ENCODE results near the gene ATF5.
"Not testable (repeated sequence)": the region's sequence is repeated elsewhere in the genome, so short reads cannot be mapped to it uniquely, and the experiment has no call there.

ATF5 gene

DNA sequence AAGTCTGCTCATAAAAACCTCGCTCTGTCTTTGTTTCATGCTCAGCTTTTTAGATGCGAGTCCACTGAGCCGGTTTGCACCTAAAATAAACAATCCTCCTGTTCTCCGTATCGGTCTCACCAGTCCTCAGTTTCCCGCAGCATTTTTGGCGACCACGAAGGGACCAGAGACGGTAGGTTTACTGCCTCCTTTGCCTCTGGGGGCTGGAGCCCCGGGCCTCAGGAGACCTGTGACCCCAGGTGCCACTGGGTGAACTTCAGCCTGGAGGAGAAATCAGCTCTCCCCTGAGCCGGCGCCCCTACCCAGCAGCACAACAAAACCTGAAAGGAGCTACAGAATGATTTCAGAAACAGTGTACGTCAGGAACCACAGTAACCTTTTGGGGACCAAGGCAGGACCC lies 23.9 kb downstream of the ATF5 start:
- H3K27ac Mint-ChIP-seq: peak overlapping the region in 1 of 2 donors; percentile 86
- no peak overlapping the region for H3K4me3 Mint-ChIP-seq
- H3K27me3 Mint-ChIP-seq: peaks cover 41 to 62% of the 10 kb centered on the region in 2 donors
- ATAC-seq (replicated peaks) (no peak), DNase-seq (no peak)
- H3K4me1 Mint-ChIP-seq (ENCODE audit: low read depth in 2 of 2): peaks cover 0 to 5% of the 10 kb centered on the region in 2 donors
- no peaks in the 10 kb centered on the region for H3K36me3 Mint-ChIP-seq (ENCODE audit: insufficient read depth)
- H3K9me3 Mint-ChIP-seq: no peaks in the 10 kb centered on the region

DNA sequence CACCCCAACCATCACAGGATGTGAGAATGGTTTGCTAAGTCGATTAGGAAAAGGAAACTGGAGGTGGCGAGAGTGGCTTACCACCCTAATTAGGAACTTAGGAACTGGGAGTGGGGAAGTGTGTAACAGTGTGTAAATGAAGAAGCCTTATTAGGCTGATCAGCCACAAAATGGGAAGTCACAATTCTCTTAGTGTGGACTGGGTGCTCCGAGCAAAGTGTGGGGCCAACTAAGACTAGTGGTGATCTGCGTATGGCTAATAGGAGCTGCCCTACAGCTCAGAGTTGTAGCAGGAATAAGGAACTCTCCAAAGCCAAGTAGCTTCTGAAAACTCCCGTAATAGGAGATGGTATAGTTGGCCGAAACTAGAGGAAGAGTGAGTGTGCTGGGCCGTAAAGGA lies 24.4 kb downstream of the ATF5 start:
- H3K27me3 Mint-ChIP-seq: peaks cover 39 to 67% of the 10 kb centered on the region in 2 donors
- H3K27ac Mint-ChIP-seq: peak overlapping the region in 1 of 2 donors; percentile 86
- no peaks in the 10 kb centered on the region for H3K9me3 Mint-ChIP-seq
- H3K36me3 Mint-ChIP-seq (ENCODE audit: insufficient read depth): no peaks in the 10 kb centered on the region
- peaks cover 0 to 5% of the 10 kb centered on the region in 2 donors for H3K4me1 Mint-ChIP-seq (ENCODE audit: low read depth in 2 of 2)
- H3K4me3 Mint-ChIP-seq: no peak overlapping the region
- ATAC-seq (replicated peaks) (no peak), DNase-seq (no peak)

DNA sequence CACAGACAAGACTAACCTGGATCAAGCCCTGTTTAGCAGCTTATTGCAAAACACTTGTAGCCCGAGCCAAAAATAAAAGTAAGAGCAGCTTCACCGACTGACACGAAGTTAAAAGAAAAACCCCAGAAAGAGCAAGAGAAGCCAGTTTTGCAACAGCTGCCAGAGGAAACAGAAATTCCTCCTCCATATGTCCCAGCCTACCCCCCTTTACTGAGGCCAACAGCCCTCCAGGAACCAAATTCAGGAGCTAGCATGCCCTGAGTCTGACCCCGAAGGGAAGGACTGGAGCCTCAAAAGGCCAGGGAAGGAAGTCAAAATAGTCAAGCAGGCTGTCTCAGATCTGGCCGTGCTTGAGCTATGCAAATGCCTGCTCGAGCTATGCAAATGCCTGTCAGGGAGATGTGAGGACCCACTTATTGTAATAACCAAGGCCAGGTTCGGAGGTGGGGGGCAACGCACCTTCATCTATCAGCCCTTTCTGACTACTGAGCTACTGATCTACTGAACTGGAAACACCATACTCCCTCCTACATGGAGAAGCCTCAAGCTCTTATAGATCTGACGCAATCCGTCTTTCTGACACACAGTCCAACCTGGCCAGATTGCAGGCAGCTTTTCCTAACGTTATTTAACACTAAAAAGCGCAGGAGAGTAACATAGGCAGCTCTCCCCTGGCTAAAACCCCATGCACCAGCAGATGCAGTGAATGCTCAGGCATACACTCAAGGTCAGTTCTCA lies 25.3 kb downstream of the ATF5 start:
- Mint-ChIP-seq H3K9me3 (no peaks in the 10 kb centered on the region), H3K4me3 (no peak overlapping the region), H3K27me3 (peaks cover 39 to 65% of the 10 kb centered on the region in 2 donors), H3K27ac (no peak overlapping the region), H3K4me1 (ENCODE audit: low read depth in 2 of 2) (peaks cover 0 to 5% of the 10 kb centered on the region in 2 donors), H3K36me3 (ENCODE audit: insufficient read depth) (no peaks in the 10 kb centered on the region)
- no peak for ATAC-seq (replicated peaks)
- DNase-seq: no peak

DNA sequence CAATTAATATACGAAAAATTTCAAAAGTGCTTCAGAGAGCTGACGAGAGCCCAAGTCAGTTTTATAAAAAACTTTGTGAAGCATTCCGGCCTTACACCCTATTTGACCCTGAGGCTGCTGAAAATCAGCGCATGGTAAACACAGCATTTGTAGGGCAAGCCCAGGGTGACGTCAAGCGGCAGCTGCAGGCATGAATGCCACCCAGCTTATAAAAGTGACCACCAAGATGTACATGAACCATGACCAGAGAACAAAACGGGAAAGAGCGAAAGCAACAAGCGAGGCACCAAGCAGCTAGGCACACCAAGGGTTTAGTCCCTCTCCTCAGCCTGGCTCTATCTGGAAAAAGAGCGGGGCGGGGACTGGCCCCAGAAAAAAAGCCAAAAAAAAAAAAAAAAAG lies 25.9 kb downstream of the ATF5 start:
- peaks cover 0 to 5% of the 10 kb centered on the region in 2 donors for H3K4me1 Mint-ChIP-seq (ENCODE audit: low read depth in 2 of 2)
- ATAC-seq (replicated peaks) (no peak), DNase-seq (no peak)
- H3K27ac Mint-ChIP-seq: no peak overlapping the region
- peaks cover 35 to 59% of the 10 kb centered on the region in 2 donors for H3K27me3 Mint-ChIP-seq
- no peaks in the 10 kb centered on the region for H3K9me3 Mint-ChIP-seq
- no peak overlapping the region for H3K4me3 Mint-ChIP-seq
- H3K36me3 Mint-ChIP-seq (ENCODE audit: insufficient read depth): no peaks in the 10 kb centered on the region

DNA sequence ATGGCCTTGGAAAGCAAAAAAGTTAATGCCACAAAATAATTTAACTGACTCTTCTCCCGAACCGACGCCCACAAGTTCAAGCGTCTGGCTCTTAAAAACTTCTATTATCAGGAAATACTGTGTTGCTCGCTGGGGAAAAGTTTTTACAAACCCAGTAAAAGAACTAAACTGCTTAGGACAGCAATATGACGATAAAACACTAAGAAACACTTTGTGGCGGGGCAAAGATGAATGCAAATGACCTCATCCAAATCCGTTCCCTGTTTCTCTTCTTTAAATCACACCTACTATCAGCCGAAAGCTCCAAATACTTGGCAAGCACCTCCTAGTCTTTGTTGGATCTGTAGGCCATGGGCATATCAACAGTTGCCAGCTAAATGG lies 27.1 kb downstream of the ATF5 start:
- no peak for DNase-seq
- H3K4me1 Mint-ChIP-seq (ENCODE audit: low read depth in 2 of 2): peaks cover 0 to 3% of the 10 kb centered on the region in 2 donors
- H3K9me3 Mint-ChIP-seq: no peaks in the 10 kb centered on the region
- no peak overlapping the region for H3K4me3 Mint-ChIP-seq
- no peak overlapping the region for H3K27ac Mint-ChIP-seq
- H3K36me3 Mint-ChIP-seq (ENCODE audit: insufficient read depth): no peaks in the 10 kb centered on the region
- no peak for ATAC-seq (replicated peaks)
- peaks cover 25 to 47% of the 10 kb centered on the region in 2 donors for H3K27me3 Mint-ChIP-seq

DNA sequence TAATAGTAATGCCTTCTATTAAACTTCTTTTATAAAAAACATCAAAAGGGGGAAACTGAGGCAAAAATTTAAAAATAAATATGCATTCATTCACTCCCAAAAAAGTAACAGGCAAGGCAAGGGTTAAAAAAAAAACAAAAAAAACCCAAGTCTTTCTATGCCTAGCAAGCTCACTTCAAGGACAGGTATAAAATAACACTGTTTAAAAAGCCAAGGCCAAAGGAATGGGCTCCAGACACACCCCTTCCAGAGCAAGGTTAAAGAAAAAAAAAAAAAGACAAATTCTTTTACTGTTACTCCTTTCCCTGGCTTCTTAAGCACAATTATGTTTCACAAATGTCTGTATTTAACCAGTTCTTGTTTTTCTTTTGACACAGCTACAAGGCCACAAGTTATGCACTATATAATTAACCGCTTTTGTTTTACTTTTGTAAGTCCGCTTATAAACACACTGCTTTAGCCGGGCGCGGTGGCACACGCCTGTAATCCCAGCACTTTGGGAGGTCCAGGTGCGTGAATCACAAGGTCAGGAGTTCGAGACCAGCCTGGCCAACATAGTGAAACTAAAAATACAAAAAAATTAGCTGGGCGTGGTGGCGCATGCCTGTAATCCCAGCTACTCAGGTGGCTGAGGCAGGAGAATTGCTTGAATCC lies 28.4 kb downstream of the ATF5 start:
- DNase-seq (no peak), ATAC-seq (replicated peaks) (no peak)
- Mint-ChIP-seq H3K9me3 (no peaks in the 10 kb centered on the region), H3K4me1 (ENCODE audit: low read depth in 2 of 2) (peaks cover 0 to 3% of the 10 kb centered on the region in 2 donors), H3K27me3 (peaks cover 15 to 34% of the 10 kb centered on the region in 2 donors), H3K27ac (no peak overlapping the region), H3K36me3 (ENCODE audit: insufficient read depth) (no peaks in the 10 kb centered on the region), H3K4me3 (no peak overlapping the region)

DNA sequence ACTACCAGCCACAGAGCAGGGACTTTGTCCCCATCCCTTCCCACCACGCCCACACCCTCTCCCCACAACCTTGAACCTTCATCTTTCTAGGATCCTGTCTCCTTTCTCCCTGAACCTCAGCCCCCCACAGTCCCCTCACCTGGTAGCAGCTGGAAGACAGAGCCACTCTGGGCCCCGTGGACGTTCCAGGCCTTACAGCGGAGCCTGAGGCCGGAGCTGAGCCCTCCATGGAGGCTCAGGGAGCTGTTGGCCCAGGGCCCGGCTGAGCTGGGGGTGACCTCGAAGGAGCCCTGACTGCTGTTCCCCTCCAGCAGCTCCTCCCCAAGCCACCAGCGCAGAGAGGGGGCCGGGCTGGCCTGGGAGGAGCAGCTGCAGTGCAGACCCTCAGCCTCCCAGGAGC lies 29.1 kb downstream of the ATF5 start:
- not testable (repeated sequence) for H3K27ac Mint-ChIP-seq; H3K9me3 Mint-ChIP-seq; H3K4me1 Mint-ChIP-seq (ENCODE audit: low read depth in 2 of 2); H3K4me3 Mint-ChIP-seq; DNase-seq; ATAC-seq (replicated peaks); H3K36me3 Mint-ChIP-seq (ENCODE audit: insufficient read depth)
- peaks cover 10 to 26% of the 10 kb centered on the region in 2 donors for H3K27me3 Mint-ChIP-seq

DNA sequence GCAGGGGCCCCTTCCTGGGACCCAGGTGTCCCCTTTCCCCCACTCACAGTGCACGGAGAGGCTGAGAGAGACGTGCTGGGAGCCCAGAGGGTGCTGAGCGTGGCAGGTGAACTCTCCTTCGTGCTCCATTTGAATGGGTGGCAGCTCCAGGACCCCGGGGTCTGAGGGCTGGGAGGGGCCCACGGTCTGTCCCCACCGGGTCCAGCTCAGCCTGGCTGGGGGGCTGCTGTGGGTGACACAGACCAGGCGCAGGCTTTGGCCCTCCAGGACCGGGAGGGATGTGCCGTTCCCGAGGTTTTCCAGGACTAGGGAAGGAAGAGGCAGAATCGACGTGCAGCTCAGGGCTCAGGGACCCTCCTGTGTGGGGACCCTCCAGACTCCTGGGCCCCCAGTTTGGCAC lies 29.6 kb downstream of the ATF5 start:
- not testable (repeated sequence) for H3K4me3 Mint-ChIP-seq; H3K9me3 Mint-ChIP-seq; ATAC-seq (replicated peaks)

DNA sequence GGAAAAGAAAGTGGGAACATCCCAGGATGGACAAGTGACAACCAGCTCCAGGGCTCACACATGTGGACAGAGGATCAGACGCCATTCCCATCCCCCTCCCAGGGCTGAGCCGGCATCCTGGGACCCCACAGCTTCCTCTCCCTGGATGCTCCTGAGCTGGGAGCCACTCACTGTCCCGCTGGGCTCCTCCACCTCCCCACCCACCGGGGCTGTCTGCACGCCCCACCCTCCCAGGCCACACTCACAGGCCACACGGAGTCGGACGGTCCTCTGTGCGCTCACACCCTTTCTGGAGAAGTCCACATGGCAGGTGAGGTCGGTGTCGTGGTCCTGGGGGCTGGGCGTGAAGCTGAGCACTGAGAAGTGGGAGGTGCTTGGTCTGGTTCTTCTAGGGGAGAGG lies 30.9 kb downstream of the ATF5 start:
- ATAC-seq (replicated peaks); H3K9me3 Mint-ChIP-seq; H3K4me3 Mint-ChIP-seq; H3K27me3 Mint-ChIP-seq; H3K4me1 Mint-ChIP-seq (ENCODE audit: low read depth in 2 of 2); H3K27ac Mint-ChIP-seq; H3K36me3 Mint-ChIP-seq (ENCODE audit: insufficient read depth); DNase-seq: not testable (repeated sequence)

More for the DNA sequence above, 29.6 kb downstream of the ATF5 start:
- not testable (repeated sequence) for H3K36me3 Mint-ChIP-seq (ENCODE audit: insufficient read depth); H3K4me1 Mint-ChIP-seq (ENCODE audit: low read depth in 2 of 2); DNase-seq; H3K27ac Mint-ChIP-seq
- H3K27me3 Mint-ChIP-seq: peaks cover 10 to 22% of the 10 kb centered on the region in 2 donors

DNA sequence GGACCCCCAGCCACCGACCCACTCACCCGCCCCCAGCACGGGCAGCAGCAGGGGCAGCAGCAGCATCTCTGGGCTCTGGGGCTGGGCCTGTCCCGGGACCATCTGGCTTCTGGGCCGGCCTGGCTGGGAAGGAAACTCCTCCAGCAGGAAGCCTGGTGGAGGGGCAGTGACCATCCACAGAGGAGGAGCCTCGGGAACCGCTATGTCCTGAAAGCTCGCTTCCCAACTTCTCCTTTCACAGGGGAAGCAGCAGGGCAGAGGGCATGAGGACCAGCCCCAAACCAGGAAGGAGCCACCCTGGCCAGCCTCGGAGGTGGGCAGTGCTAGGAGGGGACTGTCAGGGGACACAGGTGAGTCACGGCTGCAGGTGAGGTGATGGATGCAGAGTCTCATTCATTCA lies 32.0 kb downstream of the ATF5 start, which contains the start of gene SIGLEC11:
Gene SIGLEC11, minus strand, starts transcription at position 193 of the 400 bp plus-strand sequence. Its CDS starts 91 bp downstream, at position 102.
- H3K36me3 Mint-ChIP-seq (ENCODE audit: insufficient read depth); H3K27ac Mint-ChIP-seq; DNase-seq; H3K4me1 Mint-ChIP-seq (ENCODE audit: low read depth in 2 of 2); ATAC-seq (replicated peaks); H3K4me3 Mint-ChIP-seq; H3K9me3 Mint-ChIP-seq: not testable (repeated sequence)
- H3K27me3 Mint-ChIP-seq: peaks cover 6 to 12% of the 10 kb centered on the region in 2 donors

DNA sequence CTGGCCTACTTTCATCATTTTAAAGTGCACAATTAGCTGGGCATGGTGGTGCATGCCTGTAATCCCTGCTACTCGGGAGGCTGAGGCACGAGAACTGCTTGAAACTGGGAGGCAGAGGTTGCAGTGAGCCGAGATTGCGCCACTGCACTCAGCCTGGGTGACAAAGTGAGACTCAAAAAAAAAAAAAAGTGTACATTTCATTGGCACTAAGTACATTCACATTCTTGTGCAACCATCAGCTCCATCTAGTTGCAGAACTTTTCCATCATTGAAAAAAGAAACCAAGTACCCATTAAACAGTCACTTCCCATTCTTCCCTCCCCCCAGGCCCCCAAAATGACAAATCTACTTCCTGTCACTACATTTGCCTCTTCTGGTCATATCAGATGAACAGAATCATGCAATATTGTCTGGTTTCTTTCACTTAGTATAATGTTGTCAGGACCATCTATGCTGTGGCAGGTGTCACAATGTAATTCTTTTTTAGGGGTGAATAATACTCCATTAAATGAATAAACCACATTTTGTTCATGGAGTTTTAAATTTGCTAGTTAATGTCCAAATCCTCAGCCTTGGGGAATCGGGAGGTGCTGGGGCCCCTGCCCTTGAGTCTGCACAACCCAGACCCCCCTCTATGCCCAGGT lies 39.4 kb downstream of the ATF5 start:
- ATAC-seq (replicated peaks): no peak
- Mint-ChIP-seq H3K4me1 (ENCODE audit: low read depth in 2 of 2) (peaks cover 4 to 5% of the 10 kb centered on the region in 2 donors), H3K4me3 (no peak overlapping the region), H3K36me3 (ENCODE audit: insufficient read depth) (peaks cover 2% of the 10 kb centered on the region), H3K9me3 (no peaks in the 10 kb centered on the region), H3K27ac (peak overlapping the region in 1 of 2 donors; percentile 23), H3K27me3 (peaks cover 18 to 23% of the 10 kb centered on the region in 2 donors)
- no peak for DNase-seq

DNA sequence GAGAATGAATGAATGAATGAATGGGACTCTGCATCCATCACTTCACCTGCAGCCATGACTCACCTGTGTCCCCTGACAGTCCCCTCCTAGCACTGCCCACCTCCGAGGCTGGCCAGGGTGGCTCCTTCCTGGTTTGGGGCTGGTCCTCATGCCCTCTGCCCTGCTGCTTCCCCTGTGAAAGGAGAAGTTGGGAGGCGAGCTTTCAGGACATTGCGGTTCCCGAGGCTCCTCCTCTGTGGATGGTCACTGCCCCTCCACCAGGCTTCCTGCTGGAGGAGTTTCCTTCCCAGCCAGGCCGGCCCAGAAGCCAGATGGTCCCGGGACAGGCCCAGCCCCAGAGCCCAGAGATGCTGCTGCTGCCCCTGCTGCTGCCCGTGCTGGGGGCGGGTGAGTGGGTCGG lies 40.4 kb downstream of the ATF5 start:
- not testable (repeated sequence) for H3K4me1 Mint-ChIP-seq (ENCODE audit: low read depth in 2 of 2); H3K36me3 Mint-ChIP-seq (ENCODE audit: insufficient read depth); ATAC-seq (replicated peaks); H3K4me3 Mint-ChIP-seq; H3K9me3 Mint-ChIP-seq; DNase-seq; H3K27ac Mint-ChIP-seq
- H3K27me3 Mint-ChIP-seq: peaks cover 18 to 20% of the 10 kb centered on the region in 2 donors

DNA sequence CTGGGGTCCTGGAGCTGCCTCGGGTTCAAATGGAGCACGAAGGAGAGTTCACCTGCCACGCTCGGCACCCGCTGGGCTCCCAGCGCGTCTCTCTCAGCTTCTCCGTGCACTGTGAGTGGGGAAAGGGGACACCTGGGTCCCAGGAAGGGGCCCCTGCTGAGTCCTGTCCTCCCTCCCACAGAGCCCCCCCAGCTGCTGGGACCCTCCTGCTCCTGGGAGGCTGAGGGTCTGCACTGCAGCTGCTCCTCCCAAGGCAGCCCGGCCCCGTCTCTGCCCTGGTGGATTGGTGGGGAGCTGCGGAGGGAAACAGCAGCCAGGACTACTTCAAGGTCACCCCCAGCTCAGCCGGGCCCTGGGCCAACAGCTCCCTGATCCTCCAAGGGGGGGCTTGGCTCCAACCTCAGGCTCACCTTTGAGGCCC lies 43.0 kb downstream of the ATF5 start:
- peaks cover 0 to 4% of the 10 kb centered on the region in 2 donors for H3K4me1 Mint-ChIP-seq (ENCODE audit: low read depth in 2 of 2)
- DNase-seq (no peak), ATAC-seq (replicated peaks) (no peak)
- H3K4me3 Mint-ChIP-seq: no peak overlapping the region
- H3K36me3 Mint-ChIP-seq (ENCODE audit: insufficient read depth): peaks cover 8% of the 10 kb centered on the region
- no peak overlapping the region for H3K27ac Mint-ChIP-seq
- no peaks in the 10 kb centered on the region for H3K9me3 Mint-ChIP-seq
- peaks cover 9 to 14% of the 10 kb centered on the region in 2 donors for H3K27me3 Mint-ChIP-seq
